ENCODE data around the gene CST6.
"Not testable (repeated sequence)": the region's sequence is repeated elsewhere in the genome, so short reads cannot be mapped to it uniquely, and the experiment has no call there.

Gene CST6

GRCh38 chr11:65983589-65983987, 28.2 kb upstream of the CST6 start:
- no peak for DNase-seq (ENCODE audit: low read depth in 3 of 3)

DNA sequence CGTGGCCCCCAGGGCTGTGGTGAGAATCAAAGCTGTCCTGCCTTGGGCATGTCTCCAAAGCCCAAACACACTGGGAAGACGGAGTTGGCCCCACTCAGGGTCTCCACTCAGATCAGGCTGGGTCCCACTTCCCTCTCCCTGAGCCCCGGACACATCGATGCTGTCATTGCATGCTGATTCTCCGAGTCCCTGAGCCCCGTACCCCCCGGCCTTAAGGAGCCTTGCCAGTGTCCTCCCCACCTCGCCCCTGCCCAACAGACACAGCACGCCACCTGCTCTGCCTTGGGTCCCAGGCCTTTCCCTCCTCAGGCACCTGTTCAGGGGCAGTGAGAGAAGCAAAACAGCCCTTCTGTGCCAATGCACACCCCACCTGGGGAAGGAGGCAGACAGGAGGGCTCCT, 24.5 kb upstream of the CST6 start:
- DNase-seq (ENCODE audit: low read depth in 3 of 3): no peak

DNA sequence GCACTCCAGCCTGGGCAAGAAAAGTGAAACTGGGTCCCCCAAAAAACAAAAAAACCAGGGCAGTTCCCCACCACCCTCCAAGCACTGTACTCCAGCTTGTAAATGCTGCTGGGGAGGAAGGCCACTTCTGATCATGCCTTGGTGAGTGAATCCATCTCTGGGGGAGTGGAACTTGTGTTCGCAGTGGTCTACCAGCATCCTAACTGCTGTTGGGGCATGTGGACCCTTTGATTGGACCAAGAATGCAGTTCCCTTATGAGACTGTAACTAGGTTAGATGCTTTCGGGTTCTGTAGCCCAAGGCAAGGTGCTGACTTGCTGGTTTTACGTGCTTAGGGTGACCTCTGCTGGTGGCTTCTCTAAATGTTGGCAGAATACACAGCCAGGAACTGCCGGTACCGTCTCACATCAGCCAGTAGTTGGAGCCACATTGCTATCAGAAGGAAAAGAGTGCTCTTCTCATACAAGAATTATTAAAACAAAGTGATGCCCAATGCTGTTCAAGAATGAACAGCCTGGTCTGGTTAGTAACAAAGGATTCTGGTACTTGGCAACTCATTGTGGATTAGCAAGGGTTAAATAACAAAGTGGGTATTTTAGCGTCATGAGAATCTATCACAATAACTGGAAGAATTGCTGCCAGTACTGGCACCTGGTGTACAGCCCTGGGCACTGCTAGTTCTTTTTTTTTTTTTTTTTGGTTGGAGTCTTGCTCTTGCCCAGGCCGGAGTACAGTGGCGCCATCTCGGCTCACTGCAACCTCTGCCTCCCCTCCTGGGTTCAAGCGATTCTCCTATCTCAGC, 22.8 kb upstream of the CST6 start:
- DNase-seq (ENCODE audit: low read depth in 3 of 3): peak; percentile 51 to 90 (median 81)

GRCh38 chr11:65992056-65992455, 19.8 kb upstream of the CST6 start:
- DNase-seq (ENCODE audit: low read depth in 3 of 3): no peak

DNA sequence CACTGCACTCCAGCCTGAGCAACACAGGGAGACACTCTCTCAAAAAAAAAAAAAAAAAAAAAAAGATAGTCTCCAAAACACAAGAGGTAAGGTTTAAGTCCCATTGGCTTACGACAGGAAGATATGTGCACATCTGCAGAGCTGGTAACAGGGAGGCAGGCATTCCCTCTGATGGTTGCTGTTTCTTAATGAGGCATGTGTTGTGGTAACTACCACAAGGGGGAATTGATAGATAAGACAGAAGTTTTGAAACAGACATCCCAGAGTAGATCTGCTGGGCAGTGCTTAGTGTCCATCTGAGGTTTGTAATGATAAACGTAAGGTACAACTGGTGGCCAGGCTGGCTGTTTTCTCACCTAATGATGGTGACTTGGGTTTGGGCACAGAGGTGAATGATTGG, 14.5 kb upstream of the CST6 start:
- DNase-seq (ENCODE audit: low read depth in 3 of 3): no peak

DNA sequence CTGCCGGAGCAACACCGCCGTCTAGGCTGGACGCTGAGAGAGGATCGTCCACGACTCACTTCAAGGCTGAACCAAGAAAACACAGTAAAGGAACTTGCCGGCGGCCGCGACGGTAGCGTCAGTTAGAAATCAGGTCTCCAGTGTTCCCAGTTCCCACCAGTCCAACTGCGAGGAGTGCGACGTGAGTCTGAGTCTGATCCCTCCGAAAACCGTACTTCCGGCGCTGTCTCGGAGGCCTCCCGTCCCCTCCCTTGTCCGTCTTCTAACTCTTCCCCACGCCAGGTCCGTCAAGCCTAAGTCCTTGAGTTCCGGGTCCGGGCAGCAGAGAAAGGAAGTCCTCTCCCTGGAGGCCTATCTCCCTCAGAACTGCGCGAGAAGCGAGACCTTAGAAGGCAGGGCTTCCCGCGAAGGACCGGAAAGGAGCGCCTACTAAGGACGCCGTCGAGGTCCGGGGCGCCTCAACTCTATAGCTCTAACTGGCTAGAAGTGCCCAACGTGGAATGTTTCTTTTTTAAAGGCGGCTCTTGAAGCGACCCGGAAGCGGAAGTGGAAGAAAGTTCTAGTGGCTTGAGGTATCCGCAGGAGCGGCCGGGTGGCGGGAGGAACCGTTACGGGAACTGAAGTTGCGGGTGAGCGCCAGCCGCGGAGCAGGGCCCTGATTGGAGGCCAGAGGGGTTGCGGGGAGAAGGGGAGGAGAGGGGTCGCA, 9.7 kb upstream of the CST6 start, which contains the start of the genes BANF1 and EIF1AD:
Gene BANF1, plus strand, starts transcription at position 562 of the 706 bp plus-strand sequence. CDS start 748 bp downstream, outside the sequence.
Gene EIF1AD, minus strand, starts transcription at position 216 of the 706 bp plus-strand sequence. CDS start 1,768 bp downstream, outside the sequence.
- peak; percentile 78 to 84 (median 82) for DNase-seq (ENCODE audit: low read depth in 3 of 3)

GRCh38 chr11:66002648-66003225, 9.1 kb upstream of the CST6 start:
- no peak for DNase-seq (ENCODE audit: low read depth in 3 of 3)

DNA sequence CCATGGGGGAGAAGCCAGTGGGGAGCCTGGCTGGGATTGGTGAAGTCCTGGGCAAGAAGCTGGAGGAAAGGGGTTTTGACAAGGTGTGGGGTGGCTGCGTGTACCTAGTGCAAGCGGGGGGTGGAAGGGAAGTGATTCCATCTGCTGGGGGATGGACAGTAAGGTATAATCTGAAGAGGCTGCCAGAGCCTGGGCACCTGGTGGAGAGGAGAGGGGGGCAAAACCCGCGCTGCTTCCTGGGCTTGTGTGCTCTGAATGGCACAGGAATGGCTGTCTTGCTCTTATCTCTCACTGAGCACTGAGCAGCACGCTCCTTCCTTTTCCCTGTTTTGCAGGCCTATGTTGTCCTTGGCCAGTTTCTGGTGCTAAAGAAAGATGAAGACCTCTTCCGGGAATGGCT, 8.5 kb upstream of the CST6 start:
- no peak for DNase-seq (ENCODE audit: low read depth in 3 of 3)

GRCh38 chr11:66004186-66004585, 7.6 kb upstream of the CST6 start:
- no peak for DNase-seq (ENCODE audit: low read depth in 3 of 3)

- no peak for DNase-seq (ENCODE audit: low read depth in 3 of 3)
Measured at GRCh38 chr11:66006134-66006890, 5.5 kb upstream of the CST6 start.

DNA sequence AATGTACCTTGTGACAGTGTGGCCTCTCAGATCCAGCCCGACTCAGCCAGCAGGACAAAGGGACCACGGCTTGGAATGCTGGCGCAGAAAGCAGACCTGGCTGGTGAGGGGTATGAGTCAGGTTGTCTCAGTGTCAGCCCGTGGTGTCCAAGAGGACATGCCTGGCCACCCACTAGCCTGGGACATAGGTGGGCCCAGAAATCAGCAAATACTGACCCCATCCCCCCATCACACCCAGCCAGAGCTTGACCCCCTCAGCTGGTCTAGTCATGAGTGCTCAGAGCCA, 5.0 kb upstream of the CST6 start:
- no peak for DNase-seq (ENCODE audit: low read depth in 3 of 3)

DNA sequence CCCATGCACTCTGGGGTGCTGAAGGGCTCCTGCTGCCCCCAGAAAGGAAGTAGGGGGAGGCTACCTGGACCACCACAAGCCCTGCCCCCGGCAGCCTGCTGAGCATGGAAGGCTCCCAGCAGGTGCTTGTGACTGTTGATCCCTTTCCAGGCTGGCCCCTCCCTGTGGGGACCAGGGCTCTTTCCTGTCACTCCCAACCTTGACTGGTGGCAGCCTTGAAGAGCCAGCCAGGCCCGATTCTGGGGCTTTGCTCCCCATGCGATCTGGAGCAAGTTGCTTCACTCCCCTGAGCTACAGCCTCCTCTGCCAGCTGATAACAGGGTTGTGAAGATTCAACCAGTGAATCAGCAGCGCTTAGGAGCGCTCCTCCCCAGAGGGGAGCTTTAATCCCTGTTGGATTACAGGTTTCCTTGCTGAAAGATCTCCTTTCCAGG, 4.6 kb upstream of the CST6 start:
- no peak for DNase-seq (ENCODE audit: low read depth in 3 of 3)

- no peak for DNase-seq (ENCODE audit: low read depth in 3 of 3)
Measured at GRCh38 chr11:66008095-66008467, 3.7 kb upstream of the CST6 start.

DNA sequence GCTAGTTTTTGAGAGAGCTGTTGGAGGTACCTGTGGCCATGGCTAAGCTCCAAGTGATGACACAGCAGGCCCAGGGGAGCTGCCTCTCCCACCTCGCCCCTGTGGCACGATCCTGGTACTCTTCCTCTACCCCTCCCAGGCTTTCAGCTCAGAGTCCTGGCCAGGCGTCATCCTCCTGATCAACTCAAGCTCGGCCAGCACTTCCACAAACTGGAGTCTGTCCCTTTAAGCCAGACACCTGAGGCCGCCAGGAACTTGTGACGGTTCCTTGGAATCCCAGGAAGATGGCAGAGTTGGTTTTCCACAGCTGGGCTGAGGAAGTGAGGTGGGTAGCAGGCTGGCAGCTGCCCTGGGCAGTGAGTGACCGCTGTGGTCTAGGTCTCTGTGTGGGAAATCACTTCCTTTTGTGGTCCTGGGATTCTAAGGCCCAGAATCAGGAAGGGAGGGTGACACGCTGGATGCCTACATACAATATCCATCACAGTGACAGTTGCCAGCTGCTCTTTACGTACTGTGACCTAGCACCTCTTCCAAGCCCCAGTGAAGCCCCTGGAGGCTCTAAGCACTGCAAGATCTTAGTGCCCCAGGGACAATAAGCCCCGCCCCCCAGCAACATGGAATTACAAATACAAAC, 3.2 kb upstream of the CST6 start:
- DNase-seq (ENCODE audit: low read depth in 3 of 3): no peak

DNA sequence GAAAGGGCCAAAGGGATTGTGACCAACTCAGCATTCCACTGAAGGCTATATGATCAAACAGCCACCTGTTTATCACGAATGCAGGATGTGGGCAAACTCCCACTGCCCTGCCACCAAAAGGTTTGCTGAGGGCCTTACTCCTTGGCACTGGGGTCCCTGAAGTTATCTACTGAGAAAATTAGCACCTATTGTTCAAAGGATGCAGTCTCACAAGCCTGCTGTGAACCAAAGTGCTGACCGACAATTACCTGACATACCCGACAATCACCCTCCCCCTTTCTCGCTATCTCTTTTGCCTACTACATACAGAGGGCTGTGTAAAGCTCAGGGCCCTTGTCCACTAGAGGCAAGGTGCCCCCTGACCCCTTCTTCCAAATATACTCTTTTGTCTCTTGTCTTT, 1.8 kb upstream of the CST6 start:
- DNase-seq (ENCODE audit: low read depth in 3 of 3): not testable (repeated sequence)

GRCh38 chr11:66011239-66011784, 496 bp upstream of the CST6 start:
- no peak for DNase-seq (ENCODE audit: low read depth in 3 of 3)

DNA sequence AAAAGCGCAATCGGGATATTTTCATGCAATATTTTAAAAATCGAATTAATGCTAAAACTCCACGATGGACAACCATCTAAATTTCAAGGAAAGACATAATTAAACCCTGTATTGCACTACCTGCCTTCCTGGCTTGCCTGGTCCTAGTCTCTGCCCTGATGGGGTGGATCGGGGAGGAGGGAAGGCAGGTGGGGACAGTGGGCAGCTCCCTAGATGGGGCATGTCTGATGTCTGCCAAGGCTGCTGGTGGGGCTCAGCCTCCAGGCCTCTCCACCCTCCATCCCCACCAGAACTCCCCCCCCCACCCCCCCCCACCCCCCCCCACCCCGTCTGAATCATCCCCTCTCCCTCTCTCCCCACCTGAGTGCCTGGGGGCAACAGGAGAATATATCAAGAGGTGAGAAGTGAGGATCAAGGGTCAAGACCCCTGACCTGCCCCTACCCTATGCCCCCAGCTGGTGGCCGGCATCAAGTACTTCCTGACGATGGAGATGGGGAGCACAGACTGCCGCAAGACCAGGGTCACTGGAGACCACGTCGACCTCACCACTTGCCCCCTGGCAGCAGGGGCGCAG, 650 bp downstream of the CST6 start:
- DNase-seq (ENCODE audit: low read depth in 3 of 3): no peak

GRCh38 chr11:66012946-66013761, 1.3 kb downstream of the CST6 start:
- no peak for DNase-seq (ENCODE audit: low read depth in 3 of 3)

DNA sequence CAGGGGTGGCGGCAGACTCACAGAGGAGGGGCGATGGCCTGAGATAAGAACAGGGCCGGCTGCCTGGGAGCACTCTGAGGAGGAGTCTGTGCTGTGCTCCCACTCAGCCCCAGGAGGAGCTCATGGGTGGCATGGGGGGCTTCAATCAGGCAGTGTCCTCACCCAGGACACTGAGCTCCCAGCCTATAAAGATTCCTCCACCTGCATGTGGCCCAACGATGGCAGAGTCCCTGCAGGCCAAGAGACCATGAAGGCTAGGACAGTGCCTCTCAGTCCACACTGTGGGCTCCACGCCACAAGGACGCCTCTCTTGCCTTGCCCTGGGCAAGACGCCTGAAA, 1.9 kb downstream of the CST6 start:
- no peak for DNase-seq (ENCODE audit: low read depth in 3 of 3)

DNA sequence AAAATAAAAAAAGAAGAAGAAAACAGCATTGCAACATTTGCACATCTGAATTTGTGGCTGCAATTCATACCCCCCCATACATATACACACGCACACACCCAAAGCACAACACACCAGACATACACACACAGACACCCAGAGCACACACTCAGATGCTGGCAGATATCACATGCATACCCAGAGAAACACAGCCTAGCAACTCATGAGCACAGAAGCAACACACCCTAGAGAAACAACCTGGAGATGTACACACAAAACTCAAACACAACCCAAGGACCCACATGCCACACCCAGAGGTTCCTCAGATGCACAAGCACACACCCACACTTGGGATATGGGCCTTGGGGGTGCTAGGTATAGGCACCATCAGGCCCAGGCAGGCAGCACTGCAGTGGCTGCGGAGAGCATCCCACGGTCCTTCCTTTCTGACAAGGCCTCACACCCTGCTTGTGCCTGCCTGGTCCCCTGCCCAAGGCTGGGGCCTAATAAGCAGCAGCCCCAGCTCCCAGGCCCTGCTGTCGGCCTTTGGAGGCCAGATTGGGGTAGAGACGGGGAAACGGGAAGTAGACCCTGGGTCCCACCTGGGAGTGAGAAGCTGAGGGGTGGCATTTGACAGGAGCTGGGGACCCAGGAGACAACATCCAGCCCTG, 3.1 kb downstream of the CST6 start:
- DNase-seq (ENCODE audit: low read depth in 3 of 3): no peak
